Measurements from ENCODE around the gene GPC6.

Gene GPC6

DNA sequence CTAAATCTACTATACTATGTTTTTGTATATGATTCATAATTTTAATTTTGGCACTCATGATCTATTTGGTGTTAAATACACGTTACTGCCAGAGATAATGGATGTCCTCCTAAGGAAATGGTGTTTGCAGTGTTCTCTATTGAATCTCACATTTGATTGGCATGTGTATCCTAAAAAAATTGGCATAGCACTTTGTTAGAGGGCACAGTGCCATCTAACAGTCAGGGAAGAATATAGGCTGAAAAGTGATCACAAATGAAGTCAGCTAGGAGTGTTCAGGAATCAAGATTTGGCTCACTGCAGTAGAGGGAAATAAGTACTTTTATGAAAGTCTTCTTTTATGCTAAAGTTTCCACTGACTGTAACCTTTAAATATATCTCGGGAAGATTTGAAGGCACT lies 624.6 kb downstream of the GPC6 start:
- H3K27ac ChIP-seq, result no peak overlapping the region
- DNase-seq (ENCODE audit: low read depth, low spot score), result no peak

- H3K27ac ChIP-seq, result no peak overlapping the region
- DNase-seq (ENCODE audit: low read depth, low spot score), result no peak
Observed at GRCh38 chr13:93853912-93854311, 627.3 kb downstream of the GPC6 start.

DNA sequence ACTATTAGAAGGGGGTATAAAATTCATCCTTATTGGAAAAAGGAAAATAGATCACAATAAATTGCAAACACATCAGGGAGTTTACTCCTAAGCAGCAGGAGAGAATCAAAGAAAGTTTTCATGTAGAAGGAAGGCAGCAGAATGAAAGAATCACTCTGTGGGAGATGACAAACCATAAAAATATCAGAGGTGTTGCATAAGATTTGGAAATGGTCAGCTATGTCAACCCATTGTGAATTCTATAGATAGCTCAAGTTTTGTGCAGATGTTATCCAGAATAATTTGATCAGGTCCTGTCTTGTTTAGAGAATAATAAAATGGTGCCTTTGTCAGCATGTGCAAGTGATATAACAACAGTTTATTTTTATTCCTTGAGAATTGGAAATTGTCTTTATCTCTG lies 630.5 kb downstream of the GPC6 start:
- no peak overlapping the region for H3K27ac ChIP-seq
- DNase-seq (ENCODE audit: low read depth, low spot score), result no peak

DNA sequence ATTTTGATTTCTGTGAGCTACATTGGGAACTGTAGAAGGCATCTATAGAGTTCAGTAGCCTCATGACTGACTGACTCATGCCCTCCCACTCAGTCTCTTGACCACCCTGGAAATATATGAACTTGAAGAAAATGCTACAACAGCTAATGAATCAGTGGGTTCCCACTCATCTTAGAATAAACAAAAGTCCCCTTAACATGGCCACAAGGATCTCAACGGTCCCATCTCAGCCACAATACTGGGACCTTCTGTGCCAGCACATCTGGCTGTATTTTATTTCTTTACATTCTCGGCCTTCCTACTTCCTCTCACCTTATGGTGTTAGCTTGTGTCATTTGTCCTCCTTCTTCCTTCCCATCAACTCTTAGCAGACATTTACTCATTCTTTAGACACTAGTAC lies 633.1 kb downstream of the GPC6 start:
- H3K27ac ChIP-seq, result no peak overlapping the region
- no peak for DNase-seq (ENCODE audit: low read depth, low spot score)

DNA sequence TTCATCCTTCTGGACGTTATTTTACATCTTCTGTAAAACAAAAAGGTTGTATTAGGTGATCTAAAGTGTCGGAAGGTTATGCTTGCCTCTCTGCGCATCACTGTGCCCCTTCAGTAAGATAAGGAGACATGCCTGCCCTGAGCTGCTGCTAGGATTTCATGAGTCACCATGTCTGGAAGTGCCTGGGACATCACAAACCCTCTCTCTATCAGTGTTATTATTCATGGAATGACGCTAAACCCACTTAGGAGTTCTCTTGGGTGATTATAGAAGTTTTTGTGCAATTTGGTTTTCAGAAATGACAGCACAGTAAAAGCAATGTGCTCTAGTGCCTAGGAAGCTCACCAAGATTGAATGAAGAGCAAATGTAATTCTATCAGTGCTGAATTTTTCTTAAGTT lies 635.2 kb downstream of the GPC6 start:
- DNase-seq (ENCODE audit: low read depth, low spot score), result no peak
- H3K27ac ChIP-seq, result no peak overlapping the region

GRCh38 chr13:93862259-93862658 lies 635.7 kb downstream of the GPC6 start:
- H3K27ac ChIP-seq, result no peak overlapping the region
- DNase-seq (ENCODE audit: low read depth, low spot score), result no peak

GRCh38 chr13:93865235-93865634 lies 638.6 kb downstream of the GPC6 start:
- H3K27ac ChIP-seq, result no peak overlapping the region
- DNase-seq (ENCODE audit: low read depth, low spot score), result no peak

DNA sequence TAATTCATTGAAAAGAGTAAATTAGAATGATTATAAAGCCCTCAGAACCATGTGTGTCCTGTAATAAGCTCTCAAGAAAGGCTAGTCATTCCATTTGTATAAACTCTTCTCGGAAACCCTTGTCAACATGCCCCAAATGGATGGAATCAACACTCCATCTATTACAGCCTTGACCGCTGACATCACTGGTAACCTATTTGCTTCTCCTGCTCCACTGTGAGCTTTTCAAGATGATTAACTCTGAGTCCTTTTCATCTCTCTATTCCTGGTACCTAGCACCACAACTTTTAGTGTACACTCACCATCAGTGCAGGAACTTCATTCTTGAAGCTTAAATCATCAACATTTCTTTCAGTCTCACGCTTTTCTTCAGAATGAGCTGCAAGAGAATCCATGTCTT lies 640.9 kb downstream of the GPC6 start:
- DNase-seq (ENCODE audit: low read depth, low spot score), result no peak
- no peak overlapping the region for H3K27ac ChIP-seq

DNA sequence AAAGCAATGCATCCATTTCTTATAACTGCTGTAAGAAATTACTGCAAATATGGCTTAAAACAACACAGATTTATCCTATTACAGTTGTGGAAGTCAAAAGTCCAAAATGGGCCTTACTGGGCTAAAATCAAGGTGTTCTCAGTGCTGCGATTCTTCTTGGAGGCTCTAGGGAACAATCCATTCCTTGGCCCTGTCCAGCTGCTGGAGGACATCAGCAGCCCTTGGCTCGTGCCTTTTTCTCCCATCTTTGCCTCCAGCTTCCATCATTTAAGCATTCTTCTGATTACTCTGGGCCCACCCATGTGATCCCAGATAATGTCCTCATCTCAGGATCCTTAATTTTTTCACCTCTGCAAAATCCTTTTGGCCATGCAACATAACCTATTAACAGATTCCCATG lies 645.8 kb downstream of the GPC6 start:
- H3K27ac ChIP-seq, result no peak overlapping the region
- DNase-seq (ENCODE audit: low read depth, low spot score), result no peak

GRCh38 chr13:93872786-93873347 lies 646.3 kb downstream of the GPC6 start:
- no peak for DNase-seq (ENCODE audit: low read depth, low spot score)

DNA sequence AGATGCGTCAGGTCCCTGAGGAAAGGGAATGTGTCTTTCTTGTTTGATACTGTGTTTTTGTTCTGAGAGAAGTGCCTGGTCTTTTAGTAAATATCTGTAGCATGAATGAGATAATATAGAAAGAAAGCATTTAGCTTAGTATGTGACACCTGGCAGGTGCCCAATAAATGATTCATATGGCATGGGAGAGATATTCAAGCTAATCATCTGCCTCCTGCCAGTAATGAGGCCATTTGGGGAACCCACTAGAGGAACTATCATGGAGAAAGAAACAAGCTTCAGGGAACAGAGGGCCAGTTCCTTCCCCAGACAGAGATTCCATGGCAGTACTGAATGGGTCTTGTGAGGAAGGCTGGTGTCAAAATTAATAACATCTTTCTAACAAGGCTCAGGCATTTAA lies 648.9 kb downstream of the GPC6 start:
- no peak for DNase-seq (ENCODE audit: low read depth, low spot score)
- no peak overlapping the region for H3K27ac ChIP-seq

More at GRCh38 chr13:93872786-93873347, 646.3 kb downstream of the GPC6 start:
- no peak overlapping the region for H3K27ac ChIP-seq

DNA sequence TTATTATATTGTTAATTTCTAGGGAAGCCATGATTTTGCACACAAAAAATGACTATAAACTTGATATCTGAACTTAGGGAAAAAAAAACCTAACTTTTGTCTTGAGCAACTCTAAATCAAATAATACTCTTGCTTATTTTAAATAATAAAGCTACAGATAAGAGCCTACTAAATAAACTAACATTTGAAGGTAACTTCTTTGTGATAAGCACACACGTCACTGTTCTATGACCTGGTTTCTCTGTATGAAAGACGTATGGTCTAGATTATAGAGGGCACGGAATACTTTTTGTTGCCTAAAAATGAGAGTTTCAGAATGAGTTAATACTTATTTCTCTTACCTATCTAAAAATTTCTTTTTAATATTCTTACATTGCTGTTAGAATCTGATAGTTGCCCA lies 649.6 kb downstream of the GPC6 start:
- DNase-seq (ENCODE audit: low read depth, low spot score), result no peak
- no peak overlapping the region for H3K27ac ChIP-seq

DNA sequence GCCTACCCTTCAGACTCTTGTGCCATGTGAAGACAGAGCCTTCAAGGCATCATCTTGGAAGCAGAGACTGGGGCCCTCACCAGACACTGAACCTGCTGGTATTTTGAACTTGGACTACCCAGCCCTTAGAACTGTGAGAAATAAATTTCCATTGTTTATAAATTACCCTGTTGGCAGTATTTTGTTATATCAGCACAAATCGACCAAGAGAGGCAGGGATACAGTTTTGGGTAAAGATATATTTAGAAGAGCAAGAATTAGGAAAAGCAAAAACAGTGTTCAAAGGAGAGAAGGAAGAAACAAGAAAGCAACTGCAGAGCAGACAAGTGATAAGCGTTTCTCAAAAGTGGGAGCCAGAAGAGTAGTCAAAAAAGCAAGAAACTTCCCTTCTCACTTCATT lies 652.1 kb downstream of the GPC6 start:
- no peak for DNase-seq (ENCODE audit: low read depth, low spot score)
- no peak overlapping the region for H3K27ac ChIP-seq

DNA sequence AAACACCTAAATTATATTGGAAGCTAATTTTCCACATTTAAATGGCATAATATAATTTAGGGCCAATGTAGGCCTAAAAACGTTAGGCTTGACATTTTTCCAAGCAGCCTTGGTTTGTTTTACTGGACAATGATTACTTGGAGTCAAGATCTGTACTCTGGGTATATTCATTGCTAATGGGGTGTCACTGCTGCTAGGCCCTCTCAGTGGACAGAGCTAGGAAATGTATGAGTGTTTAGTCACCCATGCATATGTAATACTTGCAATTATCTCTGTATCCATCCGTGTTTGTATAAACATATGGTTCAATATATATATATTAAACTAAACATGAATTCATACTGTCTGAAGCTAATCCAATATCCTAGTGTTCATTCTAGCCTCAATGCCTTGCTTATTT lies 654.8 kb downstream of the GPC6 start:
- no peak overlapping the region for H3K27ac ChIP-seq
- no peak for DNase-seq (ENCODE audit: low read depth, low spot score)

DNA sequence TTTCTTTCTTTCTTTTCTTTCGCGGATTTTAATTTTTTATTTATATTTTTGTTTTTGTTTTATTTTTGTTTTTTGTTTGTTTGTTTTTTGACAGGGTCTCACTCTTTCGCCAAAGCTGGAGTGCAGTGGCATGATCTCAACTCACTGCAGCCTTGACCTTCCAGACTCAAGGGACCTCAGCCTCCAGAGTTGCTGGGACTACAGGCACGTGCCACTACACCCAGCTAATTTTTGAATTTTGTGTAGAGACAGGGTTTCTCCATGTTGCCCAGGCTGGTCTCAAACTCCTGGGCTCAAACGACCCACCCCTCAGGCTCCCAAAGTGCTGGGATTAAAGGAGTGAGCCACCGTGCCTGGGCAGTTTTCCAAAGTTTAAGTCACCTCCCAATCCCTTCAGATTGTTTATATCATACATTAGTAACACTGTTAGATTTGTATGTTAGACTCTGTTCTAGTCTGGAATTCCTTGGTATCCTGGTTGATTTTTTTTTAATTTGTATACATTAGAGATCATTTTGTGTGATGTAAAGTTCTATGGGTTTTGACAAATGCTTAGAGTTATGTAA lies 655.6 kb downstream of the GPC6 start:
- no peak overlapping the region for H3K27ac ChIP-seq
- DNase-seq (ENCODE audit: low read depth, low spot score), result no peak

DNA sequence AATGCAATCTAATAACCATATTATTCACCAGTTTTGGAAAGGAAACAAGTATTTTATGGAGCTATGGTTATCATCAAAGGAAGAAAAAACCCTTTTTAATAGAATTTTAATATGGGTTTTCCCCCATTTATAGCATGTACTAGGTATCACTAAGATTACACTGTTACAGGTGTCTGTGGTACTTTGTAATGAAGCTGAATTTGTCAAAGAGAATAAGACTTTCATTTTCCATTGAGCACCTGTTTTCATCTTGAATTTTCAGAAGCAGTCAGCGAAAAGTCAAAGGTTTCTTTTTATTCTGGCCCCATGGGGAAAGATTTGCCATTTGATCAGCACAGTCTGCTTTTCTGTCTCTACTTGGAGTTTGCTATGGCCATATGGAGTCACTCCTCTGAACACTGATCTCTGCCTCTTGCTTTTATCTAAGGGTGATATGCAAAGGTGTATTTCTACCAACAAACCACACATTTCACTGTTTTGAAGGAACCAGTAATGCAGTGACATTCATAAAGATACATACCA lies 662.9 kb downstream of the GPC6 start:
- no peak for DNase-seq (ENCODE audit: low read depth, low spot score)
- H3K27ac ChIP-seq, result no peak overlapping the region

DNA sequence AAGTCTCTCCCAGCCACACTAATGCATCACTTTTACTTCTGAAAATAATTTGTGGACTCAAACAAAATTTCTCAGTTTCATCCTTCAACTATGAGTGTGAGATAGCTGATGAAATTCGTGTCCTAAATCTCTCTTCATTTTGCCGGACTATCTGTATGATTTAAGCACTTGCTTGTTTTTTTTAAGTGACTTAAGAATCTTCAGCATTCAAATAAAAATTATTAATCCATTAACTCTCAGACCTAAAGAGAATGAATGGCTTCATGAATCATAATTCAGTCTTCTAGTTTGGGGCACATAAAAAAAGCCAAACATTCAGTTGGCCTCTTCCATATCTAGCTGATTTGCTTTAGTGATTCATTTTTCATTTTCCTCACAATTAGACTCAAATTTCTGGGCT lies 673.4 kb downstream of the GPC6 start:
- DNase-seq (ENCODE audit: low read depth, low spot score), result no peak
- H3K27ac ChIP-seq, result no peak overlapping the region

- no peak overlapping the region for H3K27ac ChIP-seq
Observed at GRCh38 chr13:93900731-93901130, 674.1 kb downstream of the GPC6 start.

DNA sequence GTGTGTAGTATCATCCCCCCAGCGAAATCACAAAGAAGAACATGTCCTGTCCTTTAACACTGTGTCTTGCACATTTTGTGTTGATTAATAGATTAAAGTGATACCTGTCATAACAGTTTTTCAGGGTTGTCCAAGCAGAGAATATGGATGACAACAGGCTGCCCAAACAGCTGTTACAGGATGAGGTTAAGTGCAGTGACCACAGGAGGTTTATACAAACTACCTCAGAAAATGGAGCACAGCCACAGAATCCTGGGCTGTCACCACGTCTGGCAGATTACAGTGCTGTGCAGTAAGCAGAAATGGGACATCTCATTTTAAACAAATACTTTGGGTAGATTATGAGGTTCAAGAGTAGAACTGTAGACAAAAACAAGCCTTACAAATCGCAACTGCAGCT lies 677.3 kb downstream of the GPC6 start:
- DNase-seq (ENCODE audit: low read depth, low spot score), result no peak

More at GRCh38 chr13:93900731-93901130, 674.1 kb downstream of the GPC6 start:
- no peak for DNase-seq (ENCODE audit: low read depth, low spot score)

DNA sequence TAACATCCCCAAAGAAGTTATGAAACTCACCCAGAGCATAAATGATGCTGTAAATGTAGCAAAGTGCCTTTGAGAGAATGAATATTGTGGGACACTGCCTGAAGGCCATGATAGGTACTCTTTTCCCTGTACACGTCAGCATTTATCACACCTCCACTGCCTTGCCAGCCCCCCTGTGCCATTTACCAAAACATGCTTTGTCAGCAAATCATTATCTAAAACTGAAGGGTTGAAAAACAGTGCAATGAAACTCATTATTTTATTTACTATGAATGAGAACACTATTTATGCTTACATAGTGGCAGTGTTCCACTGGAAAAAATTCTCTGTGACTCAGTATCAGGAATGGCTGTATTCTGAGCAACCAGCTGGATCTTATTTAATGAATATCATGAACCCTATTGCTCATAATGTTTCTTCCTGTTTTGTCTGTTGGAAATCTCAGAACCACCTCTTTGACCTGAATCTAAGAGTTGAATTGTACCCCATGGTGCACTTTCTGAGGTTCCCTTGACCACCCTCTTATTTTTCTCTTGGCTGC lies 688.7 kb downstream of the GPC6 start:
- no peak overlapping the region for H3K27ac ChIP-seq
- no peak for DNase-seq (ENCODE audit: low read depth, low spot score)

More for the DNA sequence above, 677.3 kb downstream of the GPC6 start:
- no peak overlapping the region for H3K27ac ChIP-seq

DNA sequence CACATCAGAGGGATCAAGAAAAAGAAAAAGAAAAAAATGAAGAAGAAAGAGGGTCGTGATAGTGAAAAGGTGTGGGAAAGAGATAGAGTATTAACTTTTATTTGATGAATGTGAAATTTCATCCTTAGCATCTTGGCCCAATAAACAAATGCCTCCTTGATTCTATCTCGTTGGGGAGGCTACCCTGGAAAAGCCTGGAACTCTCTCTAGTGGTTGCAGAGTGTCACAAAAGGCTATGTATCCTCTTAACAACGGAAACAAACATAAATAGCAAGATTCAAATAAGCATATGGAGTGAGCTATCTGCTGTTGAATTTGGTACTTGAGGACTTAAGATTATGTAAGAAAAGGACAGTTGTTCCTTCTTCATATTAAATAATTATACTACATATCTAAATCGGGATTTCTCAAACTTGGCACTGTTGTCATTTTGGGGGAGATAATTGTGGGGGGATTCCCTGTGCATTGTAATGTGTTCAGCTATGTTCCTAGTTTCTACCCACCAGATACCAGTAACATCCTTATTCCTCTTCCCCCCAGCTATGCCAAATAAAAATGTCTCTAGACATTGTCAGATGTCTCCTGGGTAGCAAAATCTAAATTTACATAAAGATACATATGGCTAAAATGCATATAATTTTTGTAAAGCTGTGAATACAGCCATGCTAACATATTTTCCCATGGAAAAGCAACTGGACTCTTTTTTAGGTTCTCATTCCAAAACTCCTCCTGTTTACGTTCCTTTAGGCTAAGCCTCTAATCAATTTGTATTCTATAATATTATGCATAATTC lies 695.7 kb downstream of the GPC6 start:
- DNase-seq (ENCODE audit: low read depth, low spot score), result no peak
- no peak overlapping the region for H3K27ac ChIP-seq

All from epithelial cell of prostate (primary cell).